Muscle layer of colon (tissue), 2 donors: ENCODE data around the gene TMBIM1.

Experiments
- H3K27ac ChIP-seq: one replicate; pipeline ENCODE4 v1.7.0; 2013; ENCODE audit warnings: low read depth, mild to moderate bottlenecking, low read length, moderate library complexity
- H3K27me3 ChIP-seq, 2 donors: one replicate each; pipeline ENCODE4 v1.7.0; 2013; ENCODE audit warnings: low read length in 2 of 2, mild to moderate bottlenecking in 2 of 2; ENCODE audit not compliant: insufficient read depth in 2 of 2, control insufficient read depth in 1 of 2
- H3K36me3 ChIP-seq: one replicate; pipeline ENCODE4 v1.7.0; 2013; ENCODE audit warnings: mild to moderate bottlenecking, low read length; ENCODE audit not compliant: insufficient read depth
- H3K4me1 ChIP-seq: one replicate; pipeline ENCODE4 v1.7.0; 2013; ENCODE audit warnings: mild to moderate bottlenecking, low read length; ENCODE audit not compliant: insufficient read depth
- H3K4me3 ChIP-seq, 2 donors: one replicate each; pipeline ENCODE4 v1.7.0; 2013; ENCODE audit warnings: low read length in 2 of 2, low read depth in 1 of 2, mild to moderate bottlenecking in 1 of 2, moderate library complexity in 1 of 2
- H3K9ac ChIP-seq: one replicate; pipeline ENCODE4 v1.7.0; 2013; ENCODE audit warnings: low read length
- H3K9me3 ChIP-seq: one replicate; pipeline ENCODE4 v1.7.0; 2013; ENCODE audit warnings: mild to moderate bottlenecking, low read length
- donor health status: abdominal sarcoma.
- donor health status: Adenocarcinoma of cecum.

Gene TMBIM1

GRCh38 chr2:218285604-218286003 is 6.7 kb downstream of the TMBIM1 start:
- Histone ChIP-seq H3K9ac (peak overlapping the region; percentile 69), H3K9me3 (no peaks in the 10 kb centered on the region), H3K36me3 (peaks cover 11% of the 10 kb centered on the region), H3K27ac (peak overlapping the region; percentile 88), H3K4me1 (peaks cover 88% of the 10 kb centered on the region), H3K4me3 (peak overlapping the region in 1 of 2 donors; percentile 71), H3K27me3 (no peaks in the 10 kb centered on the region)

GRCh38 chr2:218284106-218284811 is 8.0 kb downstream of the TMBIM1 start:
- H3K9me3 ChIP-seq: no peaks in the 10 kb centered on the region
- H3K27ac ChIP-seq: peak overlapping the region; percentile 88
- H3K9ac ChIP-seq: peak overlapping the region; percentile 58
- no peaks in the 10 kb centered on the region for H3K27me3 ChIP-seq
- H3K4me3 ChIP-seq: peak overlapping the region in 1 of 2 donors; percentile 43
- H3K36me3 ChIP-seq: peaks cover 25% of the 10 kb centered on the region
- H3K4me1 ChIP-seq: peaks cover 76% of the 10 kb centered on the region

GRCh38 chr2:218282173-218282991 is 9.9 kb downstream of the TMBIM1 start:
- Histone ChIP-seq H3K4me3 (peak overlapping the region in 1 of 2 donors; percentile 25), H3K9ac (peak overlapping the region; percentile 74), H3K9me3 (no peaks in the 10 kb centered on the region), H3K27me3 (no peaks in the 10 kb centered on the region), H3K4me1 (peaks cover 61% of the 10 kb centered on the region), H3K36me3 (peaks cover 43% of the 10 kb centered on the region), H3K27ac (peak overlapping the region; percentile 74)

GRCh38 chr2:218281449-218281848 is 10.9 kb downstream of the TMBIM1 start:
- Histone ChIP-seq H3K9ac (peak overlapping the region; percentile 74), H3K4me1 (peaks cover 56% of the 10 kb centered on the region), H3K4me3 (no peak overlapping the region), H3K27me3 (no peaks in the 10 kb centered on the region), H3K36me3 (peaks cover 53% of the 10 kb centered on the region), H3K27ac (peak overlapping the region; percentile 74), H3K9me3 (no peaks in the 10 kb centered on the region)

GRCh38 chr2:218280260-218280870 is 11.9 kb downstream of the TMBIM1 start:
- no peak overlapping the region for H3K4me3 ChIP-seq
- peaks cover 64% of the 10 kb centered on the region for H3K36me3 ChIP-seq
- H3K9me3 ChIP-seq: no peaks in the 10 kb centered on the region
- H3K27me3 ChIP-seq: no peaks in the 10 kb centered on the region
- H3K9ac ChIP-seq: no peak overlapping the region
- no peak overlapping the region for H3K27ac ChIP-seq
- H3K4me1 ChIP-seq: peaks cover 46% of the 10 kb centered on the region

GRCh38 chr2:218278531-218279360 is 13.6 kb downstream of the TMBIM1 start:
- peaks cover 80% of the 10 kb centered on the region for H3K36me3 ChIP-seq
- peaks cover 29% of the 10 kb centered on the region for H3K4me1 ChIP-seq
- no peak overlapping the region for H3K9ac ChIP-seq
- H3K27me3 ChIP-seq: no peaks in the 10 kb centered on the region
- H3K4me3 ChIP-seq: no peak overlapping the region
- no peak overlapping the region for H3K27ac ChIP-seq
- H3K9me3 ChIP-seq: no peaks in the 10 kb centered on the region

GRCh38 chr2:218277921-218278320 is 14.4 kb downstream of the TMBIM1 start:
- peaks cover 24% of the 10 kb centered on the region for H3K4me1 ChIP-seq
- peaks cover 83% of the 10 kb centered on the region for H3K36me3 ChIP-seq
- no peak overlapping the region for H3K27ac ChIP-seq
- H3K9me3 ChIP-seq: no peaks in the 10 kb centered on the region
- no peak overlapping the region for H3K4me3 ChIP-seq
- no peaks in the 10 kb centered on the region for H3K27me3 ChIP-seq
- H3K9ac ChIP-seq: no peak overlapping the region

- Histone ChIP-seq H3K4me3 (no peak overlapping the region), H3K36me3 (peaks cover 83% of the 10 kb centered on the region), H3K4me1 (peaks cover 24% of the 10 kb centered on the region), H3K9me3 (no peaks in the 10 kb centered on the region), H3K27ac (peak overlapping the region; percentile 22), H3K9ac (no peak overlapping the region), H3K27me3 (no peaks in the 10 kb centered on the region)
These were observed 15.1 kb downstream of the TMBIM1 start for GRCh38 chr2:218276986-218277755.

- H3K36me3 ChIP-seq: peaks cover 71% of the 10 kb centered on the region
- no peaks in the 10 kb centered on the region for H3K9me3 ChIP-seq
- H3K4me3 ChIP-seq: no peak overlapping the region
- H3K27me3 ChIP-seq: no peaks in the 10 kb centered on the region
- no peak overlapping the region for H3K9ac ChIP-seq
- H3K4me1 ChIP-seq: peaks cover 25% of the 10 kb centered on the region
- H3K27ac ChIP-seq: peak overlapping the region; percentile 45
These were observed 16.8 kb downstream of the TMBIM1 start for GRCh38 chr2:218275371-218276072.

- Histone ChIP-seq H3K27me3 (no peaks in the 10 kb centered on the region), H3K9me3 (no peaks in the 10 kb centered on the region), H3K9ac (no peak overlapping the region), H3K4me1 (peaks cover 24% of the 10 kb centered on the region), H3K4me3 (no peak overlapping the region), H3K27ac (no peak overlapping the region), H3K36me3 (peaks cover 62% of the 10 kb centered on the region)
These were observed 17.7 kb downstream of the TMBIM1 start for GRCh38 chr2:218274586-218274985.
